PC-3 (cell line): ENCODE measurements around the gene CISTR. TPM values are rescaled to one million over a fixed set of nuclear protein-coding genes. Genes with fewer than 3 reads are reported as not detected.

ENCODE experiments used
- ATAC-seq: fragments of 200-7000 bp; cut with Tn5 transposase; 2 replicates; pipeline ENCODE4 v1.9.1; 2020; ENCODE audit warnings: mild to moderate bottlenecking, moderate library complexity
- BruUV-seq: library from RNA; stranded (reverse); fragments of 400-500 nt; replicated peaks from 2 replicates; lab custom pipeline; 2021; lab: Mats Ljungman, UMichigan
- CTCF ChIA-PET: fragments of 300-600 bp; sonication (Branson Sonifier 250); formaldehyde crosslinking; loops from one replicate; lab custom pipeline; 2022; ENCODE audit warnings: antibody characterized with exemption; lab: Charles Lee
- POLR2A ChIA-PET: fragments of 300-600 bp; sonication (Branson Sonifier 250); formaldehyde crosslinking; loops from one replicate; lab custom pipeline; 2022; ENCODE audit warnings: antibody characterized with exemption; ENCODE audit not compliant: unreplicated experiment; lab: Charles Lee
- DNase-seq: peaks from one replicate; pipeline ENCODE4 v3.0.0-alpha.2; 2015
- H2AFZ ChIP-seq: fragments of 300-600 bp; sonication (generic); 2 replicates; pipeline ENCODE4 v1.6.0; 2016; ENCODE audit warnings: antibody characterized with exemption, low read length
- H3F3A ChIP-seq: fragments of 300-600 bp; sonication (generic); one replicate; pipeline ENCODE4 v1.6.0; 2017; ENCODE audit warnings: antibody characterized with exemption, low read length, control low read depth, mild to moderate bottlenecking; ENCODE audit not compliant: unreplicated experiment
- H3K27ac ChIP-seq: fragments of 300-600 bp; sonication (generic); 2 replicates; pipeline ENCODE4 v1.5.1; 2016; ENCODE audit warnings: mild to moderate bottlenecking, low read length
- H3K27me3 ChIP-seq: fragments of 300-600 bp; sonication (generic); 2 replicates; pipeline ENCODE4 v1.6.1; 2016; ENCODE audit warnings: low read length, mixed read lengths
- H3K36me3 ChIP-seq: fragments of 300-600 bp; sonication (generic); 2 replicates; pipeline ENCODE4 v1.6.1; 2016; ENCODE audit warnings: low read depth, mixed run types, low read length, mixed read lengths
- H3K4me1 ChIP-seq: fragments of 300-600 bp; sonication (generic); 2 replicates; pipeline ENCODE4 v1.5.1; 2016; ENCODE audit warnings: low read length; ENCODE audit not compliant: insufficient read depth
- H3K4me2 ChIP-seq: fragments of 300-600 bp; sonication (generic); 2 replicates; pipeline ENCODE4 v1.6.0; 2016; ENCODE audit warnings: low read length
- H3K4me3 ChIP-seq: fragments of 300-600 bp; sonication (generic); 2 replicates; pipeline ENCODE4 v1.5.1; 2016; ENCODE audit warnings: mild to moderate bottlenecking, low read length, mixed read lengths
- H3K79me2 ChIP-seq: fragments of 300-600 bp; sonication (generic); 2 replicates; pipeline ENCODE4 v1.6.1; 2017; ENCODE audit warnings: low read length, mixed read lengths
- H3K9ac ChIP-seq: fragments of 300-600 bp; sonication (generic); 2 replicates; pipeline ENCODE4 v1.6.0; 2016; ENCODE audit warnings: mild to moderate bottlenecking, low read length
- H3K9me2 ChIP-seq: fragments of 300-600 bp; sonication (generic); replicated peaks from 2 replicates; pipeline ENCODE4 v1.6.1; 2016; ENCODE audit warnings: mixed run types, low read length, mixed read lengths
- H3K9me3 ChIP-seq: fragments of 300-600 bp; sonication (generic); 2 replicates; pipeline ENCODE4 v1.6.1; 2016; ENCODE audit warnings: low read length, mixed read lengths
- H4K20me1 ChIP-seq: fragments of 300-600 bp; sonication (generic); 2 replicates; pipeline ENCODE4 v1.6.1; 2016; ENCODE audit warnings: low read length, mixed read lengths
- CTCF ChIP-seq: fragments of 300-600 bp; sonication (generic); conservative IDR thresholded peaks from 2 replicates; pipeline ENCODE4 v1.5.1; 2017; ENCODE audit warnings: antibody characterized with exemption, low read depth, mild to moderate bottlenecking, low read length
- EZH2 ChIP-seq: fragments of 300-600 bp; sonication (generic); IDR thresholded peaks from one replicate; pipeline ENCODE4 v1.6.1; 2017; ENCODE audit warnings: antibody characterized with exemption, mild to moderate bottlenecking, low read length; ENCODE audit not compliant: unreplicated experiment
- EZH2phosphoT487 ChIP-seq: fragments of 300-600 bp; sonication (generic); IDR thresholded peaks from 2 replicates; pipeline ENCODE4 v1.6.1; 2018; ENCODE audit warnings: mild to moderate bottlenecking, antibody characterized with exemption, low read length, borderline replicate concordance
- intact Hi-C: fragments of 100-400 bp; cut with micrococcal nuclease; formaldehyde crosslinking; loops from 2 replicates; pipeline ENCODE4 v1.9.0; 2023
- total RNA-seq: library from RNA; depleted of rRNA; stranded (reverse); fragments of >200 nt; gene quantifications from 2 replicates; pipeline ENCODE4 v1.2.3, GENCODE V29; 2014

Gene CISTR
- total RNA-seq, 1 experiment from 2014 or later: not detected

GRCh38 chr12:53737951-53738405 lies 13.8 kb downstream of the CISTR start:
- ATAC-seq: no peak
- H3F3A ChIP-seq: no peaks in the 10 kb centered on the region
- H3K27me3 ChIP-seq: peaks cover 11% of the 10 kb centered on the region
- CTCF ChIA-PET: no interaction called here
- no peak overlapping the region for H3K4me2 ChIP-seq
- H3K4me3 ChIP-seq: no peak overlapping the region
- no peaks in the 10 kb centered on the region for H3K36me3 ChIP-seq
- H3K4me1 ChIP-seq: peaks cover 8% of the 10 kb centered on the region
- H2AFZ ChIP-seq: no peak overlapping the region
- no peak for DNase-seq
- H4K20me1 ChIP-seq: no peaks in the 10 kb centered on the region
- no peak overlapping the region for H3K9ac ChIP-seq
- POLR2A ChIA-PET: no interaction called here
- no peak overlapping the region for H3K27ac ChIP-seq
- H3K79me2 ChIP-seq: no peaks in the 10 kb centered on the region
- no peaks in the 10 kb centered on the region for H3K9me3 ChIP-seq
- H3K9me2 ChIP-seq: no peaks in the 10 kb centered on the region
- intact Hi-C loops: no loop called here
- TF ChIP-seq EZH2: no peak
- TF ChIP-seq CTCF: no peak
- no peak for TF ChIP-seq EZH2phosphoT487
- no TSS peak for BruUV-seq

DNA sequence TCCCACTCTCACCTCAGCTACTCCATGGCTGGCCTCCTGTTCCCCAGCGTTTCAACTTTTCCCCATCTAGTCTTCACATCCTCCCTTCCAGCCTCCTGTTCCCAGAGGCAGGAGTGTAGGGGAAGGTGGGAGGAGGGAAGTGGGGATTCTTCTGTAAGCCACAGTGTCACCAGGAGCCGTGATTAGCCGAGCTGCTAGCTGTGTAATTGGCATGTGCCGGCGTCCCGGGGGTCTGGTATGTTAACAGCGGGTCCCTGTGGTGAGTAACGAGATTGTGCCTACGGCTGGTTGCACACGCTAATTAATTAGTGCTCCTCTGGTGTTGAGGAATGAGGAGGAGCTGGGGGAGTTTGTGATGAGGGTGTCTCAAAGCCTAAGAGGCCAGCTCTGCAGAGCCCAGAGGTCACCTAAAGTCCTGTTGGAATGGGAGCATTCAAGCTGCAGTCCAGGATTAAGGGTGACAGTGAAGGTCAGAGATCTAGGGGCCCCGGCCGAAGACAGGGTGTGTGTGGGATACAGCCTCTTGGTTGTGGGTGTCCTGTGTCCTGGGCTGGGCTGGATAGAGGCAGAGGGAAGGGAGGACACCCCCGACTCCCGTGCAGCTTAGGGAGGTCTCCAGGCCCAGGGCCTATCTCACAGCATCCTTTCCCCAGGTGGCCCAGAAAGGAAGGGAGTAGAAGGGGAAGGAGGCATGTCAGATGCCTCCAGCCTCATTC lies 14.5 kb downstream of the CISTR start:
- Histone ChIP-seq H3F3A (no peaks in the 10 kb centered on the region), H3K27me3 (peaks cover 11% of the 10 kb centered on the region), H3K27ac (no peak overlapping the region), H3K9ac (no peak overlapping the region), H3K4me3 (no peak overlapping the region), H2AFZ (no peak overlapping the region), H3K9me3 (no peaks in the 10 kb centered on the region), H3K36me3 (no peaks in the 10 kb centered on the region), H3K79me2 (no peaks in the 10 kb centered on the region), H4K20me1 (no peaks in the 10 kb centered on the region), H3K9me2 (no peaks in the 10 kb centered on the region), H3K4me1 (peaks cover 10% of the 10 kb centered on the region), H3K4me2 (no peak overlapping the region)
- CTCF ChIA-PET: interaction anchor here (0.5 to 0.6 kb wide), 2 partner anchors 194 to 498 kb away, joined by 3 to 4 read pairs; no protein-coding TSS in a partner anchor
- ATAC-seq (no peak), DNase-seq (no peak)
- intact Hi-C loops: no loop called here
- no peak for TF ChIP-seq EZH2
- TF ChIP-seq CTCF: no peak
- no peak for TF ChIP-seq EZH2phosphoT487
- POLR2A ChIA-PET: interaction anchor here (0.7 kb wide), 1 partner anchor 1545 kb away, joined by 4 read pairs; the partner anchor contains the start of gene KRT80
- BruUV-seq: no TSS peak

DNA sequence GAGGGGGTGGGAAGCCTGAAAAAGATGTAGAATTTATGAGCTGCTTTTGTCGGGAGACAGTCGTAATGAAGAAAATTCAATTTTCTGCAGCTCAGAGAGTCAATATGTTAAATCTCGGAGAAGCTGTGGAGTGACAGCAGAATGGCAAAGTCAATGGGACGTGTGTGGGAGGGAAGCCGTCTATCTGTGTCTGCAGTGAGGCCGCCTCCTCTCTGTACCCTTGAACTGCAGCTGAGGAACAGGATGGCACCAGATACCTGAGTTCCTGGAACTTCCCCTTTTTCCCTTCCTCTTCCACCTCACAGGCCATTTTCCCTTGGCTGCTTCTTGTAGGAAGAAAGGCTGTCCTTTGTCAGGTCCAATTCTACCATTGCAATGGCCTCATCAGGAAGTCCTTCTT lies 15.2 kb downstream of the CISTR start:
- intact Hi-C loops: no loop called here
- Histone ChIP-seq H2AFZ (no peak overlapping the region), H4K20me1 (no peaks in the 10 kb centered on the region), H3K9me3 (no peaks in the 10 kb centered on the region), H3K4me1 (peaks cover 10% of the 10 kb centered on the region), H3K36me3 (no peaks in the 10 kb centered on the region), H3K4me2 (no peak overlapping the region), H3K9me2 (no peaks in the 10 kb centered on the region), H3F3A (no peaks in the 10 kb centered on the region), H3K9ac (no peak overlapping the region), H3K27ac (no peak overlapping the region), H3K79me2 (no peaks in the 10 kb centered on the region), H3K27me3 (peaks cover 11% of the 10 kb centered on the region), H3K4me3 (no peak overlapping the region)
- POLR2A ChIA-PET: interaction anchor here (0.7 kb wide), 1 partner anchor 1545 kb away, joined by 4 read pairs; the partner anchor contains the start of gene KRT80
- no peak for TF ChIP-seq CTCF
- TF ChIP-seq EZH2phosphoT487: no peak
- no peak for TF ChIP-seq EZH2
- ATAC-seq: no peak
- no TSS peak for BruUV-seq
- CTCF ChIA-PET: interaction anchor here (0.6 kb wide), 1 partner anchor 497 kb away, joined by 3 read pairs; no protein-coding TSS in a partner anchor
- DNase-seq: no peak
